OCI-LY3 (cell line): ENCODE results near the gene PIK3R5.

Source experiments
- EZH2phosphoT487 ChIP-seq: fragments of 200-600 bp; shearing (Covaris generic); IDR thresholded peaks from 2 replicates; pipeline ENCODE4 v1.6.1; 2018; ENCODE audit warnings: antibody characterized with exemption, mixed run types, low read depth
- TF ChIP-seq, protein P1 (sequence below): fragments of 200-600, 300-600 bp; sonication (generic); IDR thresholded peaks from 2 replicates; pipeline ENCODE4 v1.5.1; 2014; ENCODE audit warnings: antibody characterized with exemption, low read length, low read depth

GRCh38 chr17:8838551-8839095 lies 126.9 kb downstream of the PIK3R5 start:
- TF ChIP-seq, protein P1, sequence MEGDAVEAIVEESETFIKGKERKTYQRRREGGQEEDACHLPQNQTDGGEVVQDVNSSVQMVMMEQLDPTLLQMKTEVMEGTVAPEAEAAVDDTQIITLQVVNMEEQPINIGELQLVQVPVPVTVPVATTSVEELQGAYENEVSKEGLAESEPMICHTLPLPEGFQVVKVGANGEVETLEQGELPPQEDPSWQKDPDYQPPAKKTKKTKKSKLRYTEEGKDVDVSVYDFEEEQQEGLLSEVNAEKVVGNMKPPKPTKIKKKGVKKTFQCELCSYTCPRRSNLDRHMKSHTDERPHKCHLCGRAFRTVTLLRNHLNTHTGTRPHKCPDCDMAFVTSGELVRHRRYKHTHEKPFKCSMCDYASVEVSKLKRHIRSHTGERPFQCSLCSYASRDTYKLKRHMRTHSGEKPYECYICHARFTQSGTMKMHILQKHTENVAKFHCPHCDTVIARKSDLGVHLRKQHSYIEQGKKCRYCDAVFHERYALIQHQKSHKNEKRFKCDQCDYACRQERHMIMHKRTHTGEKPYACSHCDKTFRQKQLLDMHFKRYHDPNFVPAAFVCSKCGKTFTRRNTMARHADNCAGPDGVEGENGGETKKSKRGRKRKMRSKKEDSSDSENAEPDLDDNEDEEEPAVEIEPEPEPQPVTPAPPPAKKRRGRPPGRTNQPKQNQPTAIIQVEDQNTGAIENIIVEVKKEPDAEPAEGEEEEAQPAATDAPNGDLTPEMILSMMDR, result no peak
- TF ChIP-seq EZH2phosphoT487, result no peak
